Ovary (tissue), 9 donors: ENCODE measurements around the gene PDE4D. TPM values are rescaled to one million over a fixed set of nuclear protein-coding genes. Genes with fewer than 3 reads are reported as not detected.

Experiments
- DNase-seq, 5 donors: peaks; one replicate each; pipeline ENCODE4 v3.0.0-alpha.2; 2019 to 2020
- H3K27ac ChIP-seq, 2 donors: fragments of 200-600 bp; one replicate each; pipeline versions ENCODE4 v1.5.1 to v1.8.0; 2019 to 2022
- H3K27me3 ChIP-seq: fragments of 200-600 bp; one replicate; pipeline ENCODE4 v1.8.0; 2022
- H3K36me3 ChIP-seq: fragments of 200-600 bp; sonication (generic); one replicate; pipeline ENCODE4 v1.5.1; 2019
- H3K4me1 ChIP-seq: one replicate; pipeline ENCODE4 v1.8.1; 2013; ENCODE audit warnings: mild to moderate bottlenecking, moderate library complexity; ENCODE audit not compliant: insufficient read depth
- H3K4me3 ChIP-seq: fragments of 200-600 bp; sonication (generic); one replicate; pipeline ENCODE4 v1.5.1; 2017
- H3K9me3 ChIP-seq, 2 donors: fragments of 200-600 bp in 1 of 2; sonication (generic) in 1 of 2; one replicate each; pipeline versions ENCODE4 v1.5.1 to v1.8.1; 2013 to 2019; ENCODE audit warnings: mild to moderate bottlenecking in 1 of 2, moderate library complexity in 1 of 2
- EP300 ChIP-seq: sonication (generic); formaldehyde crosslinking; IDR thresholded peaks from one replicate; pipeline ENCODE4 v1.6.1; 2017; ENCODE audit warnings: antibody characterized with exemption
- POLR2A ChIP-seq: fragments of 450-650 bp; IDR thresholded peaks from one replicate; pipeline ENCODE4 v1.6.1; 2017; ENCODE audit warnings: antibody characterized with exemption, mild to moderate bottlenecking, moderate library complexity
- WGBS, 3 donors: extraction: QIAGEN DNeasy Blood & Tissue Kit in 1 of 3; methylation state at CpG; one replicate each; pipeline versions ENCODE4 v1.1.5 to v1.1.7; 2013 to 2017; 5-methylcytosine and 5-hydroxymethylcytosine counted together
- intact Hi-C, 4 donors: fragments of 100-400 bp; cut with DNase I; formaldehyde crosslinking; loops; one replicate each; pipeline versions ENCODE4 v1.11.0 to v1.15.1; 2022 to 2023
- polyA plus RNA-seq, 2 donors: library from polyadenylated mRNA; stranded (reverse); fragments of 200-250 nt in 1 of 2; fragments of 350-450 nt in 1 of 2; fragmentation: Illumina TruSeq in 1 of 2; extraction: RNeasy Lipid Tissue Mini Kit (QIAGEN cat#74804) in 1 of 2; gene quantifications; one replicate each; pipeline ENCODE4 v1.2.3, GENCODE V29; 2013 to 2014
- total RNA-seq, 7 donors: library from RNA; depleted of rRNA in 2 of 7; stranded (reverse); fragments of >200 nt in 2 of 7; fragmentation: NEBNext Ultra II Directional in 3 of 7; extraction: Animal tissue kit (Norgen Biotek cat#: 25700) in 3 of 7; gene quantifications; one replicate each; pipeline versions ENCODE4 v1.1.0 to v1.2.4, GENCODE V29; 2016 to 2023
- TF ChIP-seq, protein P1 (sequence below), 3 donors: fragments of 450-650 bp in 2 of 3; fragments of 200-600 bp in 1 of 3; IDR thresholded peaks; one replicate each; pipeline versions ENCODE4 v1.5.1 to v1.8.0; 2016 to 2022; ENCODE audit warnings: antibody characterized with exemption in 3 of 3, mild to moderate bottlenecking in 1 of 3
- donor health status: DM: no; HTN: no; CAD: no; lungs with moderate emphysema.
- donor health status: DM: no; HTN: no; CAD: no.
- donor health status: Bipolar disorder and iron deficiency.
- donor health status: DM: yes; HTN: yes; CAD: no.
- donor health status: DM: no; HTN: no; CAD: no.
- donor health status: DM: yes; HTN: yes; CAD: no.

The PDE4D gene
- total and polyA plus RNA-seq, 9 donors: 1.3 to 67.6 (median 8.4) TPM

GRCh38 chr5:59716966-59717500 is 176.5 kb downstream of the PDE4D start:
- H3K9me3 ChIP-seq: no peaks in the 10 kb centered on the region
- DNase-seq: no peak
- H3K36me3 ChIP-seq: no peaks in the 10 kb centered on the region
- no peak overlapping the region for H3K4me3 ChIP-seq
- H3K27ac ChIP-seq: no peak overlapping the region
- TF ChIP-seq, protein P1, sequence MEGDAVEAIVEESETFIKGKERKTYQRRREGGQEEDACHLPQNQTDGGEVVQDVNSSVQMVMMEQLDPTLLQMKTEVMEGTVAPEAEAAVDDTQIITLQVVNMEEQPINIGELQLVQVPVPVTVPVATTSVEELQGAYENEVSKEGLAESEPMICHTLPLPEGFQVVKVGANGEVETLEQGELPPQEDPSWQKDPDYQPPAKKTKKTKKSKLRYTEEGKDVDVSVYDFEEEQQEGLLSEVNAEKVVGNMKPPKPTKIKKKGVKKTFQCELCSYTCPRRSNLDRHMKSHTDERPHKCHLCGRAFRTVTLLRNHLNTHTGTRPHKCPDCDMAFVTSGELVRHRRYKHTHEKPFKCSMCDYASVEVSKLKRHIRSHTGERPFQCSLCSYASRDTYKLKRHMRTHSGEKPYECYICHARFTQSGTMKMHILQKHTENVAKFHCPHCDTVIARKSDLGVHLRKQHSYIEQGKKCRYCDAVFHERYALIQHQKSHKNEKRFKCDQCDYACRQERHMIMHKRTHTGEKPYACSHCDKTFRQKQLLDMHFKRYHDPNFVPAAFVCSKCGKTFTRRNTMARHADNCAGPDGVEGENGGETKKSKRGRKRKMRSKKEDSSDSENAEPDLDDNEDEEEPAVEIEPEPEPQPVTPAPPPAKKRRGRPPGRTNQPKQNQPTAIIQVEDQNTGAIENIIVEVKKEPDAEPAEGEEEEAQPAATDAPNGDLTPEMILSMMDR (IDR thresholded peaks at IDR 0.05): no peak
- TF ChIP-seq EP300 (no peak), POLR2A (no peak)
- no peaks in the 10 kb centered on the region for H3K4me1 ChIP-seq
- intact Hi-C loops: no loop called here
- H3K27me3 ChIP-seq: no peaks in the 10 kb centered on the region
- WGBS, 3 donors: 81 to 86% (median 84%) methylated on average over 1 of the region's 1 CpG

GRCh38 chr5:59716029-59716428 is 177.5 kb downstream of the PDE4D start:
- peak in 1 of 5 donors; percentile 13 for DNase-seq
- no peak overlapping the region for H3K4me3 ChIP-seq
- WGBS, 3 donors: 94 to 95% (median 95%) methylated on average over 9 of the region's 9 CpGs
- H3K27me3 ChIP-seq: no peaks in the 10 kb centered on the region
- no peaks in the 10 kb centered on the region for H3K9me3 ChIP-seq
- no peak overlapping the region for H3K27ac ChIP-seq
- intact Hi-C loops: no loop called here
- no peaks in the 10 kb centered on the region for H3K4me1 ChIP-seq
- H3K36me3 ChIP-seq: no peaks in the 10 kb centered on the region
- TF ChIP-seq EP300 (no peak), POLR2A (no peak)
- TF ChIP-seq, protein P1 (IDR thresholded peaks at IDR 0.05): no peak

DNA sequence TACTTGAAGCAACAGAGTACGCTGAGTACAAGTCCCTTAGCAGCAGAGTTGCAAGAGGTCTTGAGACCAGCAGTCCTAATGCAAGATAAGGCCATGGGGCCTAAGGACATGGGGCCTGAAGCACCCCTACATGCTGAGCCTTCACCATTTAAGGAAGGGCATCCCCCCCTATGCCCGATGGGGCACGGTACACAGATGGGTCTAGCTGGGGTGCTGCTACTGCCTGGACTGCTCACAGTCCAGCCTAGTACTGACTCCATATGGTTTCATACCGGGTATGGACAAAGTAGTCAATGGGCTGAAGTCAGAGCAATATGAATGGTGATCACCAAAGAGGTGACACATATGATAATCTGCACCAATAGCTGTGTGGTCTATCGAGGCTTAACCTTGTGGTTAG is 178.3 kb downstream of the PDE4D start:
- Histone ChIP-seq H3K27me3 (no peaks in the 10 kb centered on the region), H3K27ac (no peak overlapping the region), H3K36me3 (no peaks in the 10 kb centered on the region), H3K4me1 (no peaks in the 10 kb centered on the region), H3K4me3 (no peak overlapping the region), H3K9me3 (no peaks in the 10 kb centered on the region)
- intact Hi-C loops: no loop called here
- TF ChIP-seq POLR2A (no peak), EP300 (no peak)
- TF ChIP-seq, protein P1 (IDR thresholded peaks at IDR 0.05): no peak
- WGBS, 3 donors: 94 to 96% (median 94%) methylated on average over 5 of the region's 5 CpGs
- DNase-seq: no peak

GRCh38 chr5:59713498-59713844 is 180.1 kb downstream of the PDE4D start:
- intact Hi-C loops: no loop called here
- Histone ChIP-seq H3K27ac (no peak overlapping the region), H3K4me3 (no peak overlapping the region), H3K27me3 (no peaks in the 10 kb centered on the region), H3K36me3 (no peaks in the 10 kb centered on the region), H3K9me3 (no peaks in the 10 kb centered on the region), H3K4me1 (no peaks in the 10 kb centered on the region)
- no peak for DNase-seq
- TF ChIP-seq POLR2A: no peak
- 96 to 98% (median 96%) methylated on average over 6 of the region's 6 CpGs for WGBS, 3 donors

GRCh38 chr5:59712836-59713497 is 180.6 kb downstream of the PDE4D start:
- DNase-seq: no peak
- H3K27ac ChIP-seq: no peak overlapping the region
- no peaks in the 10 kb centered on the region for H3K9me3 ChIP-seq
- no peaks in the 10 kb centered on the region for H3K4me1 ChIP-seq
- no peaks in the 10 kb centered on the region for H3K36me3 ChIP-seq
- H3K27me3 ChIP-seq: no peaks in the 10 kb centered on the region
- intact Hi-C loops: no loop called here
- no peak for TF ChIP-seq EP300
- no peak overlapping the region for H3K4me3 ChIP-seq
- WGBS, 3 donors: 97 to 98% (median 97%) methylated on average over 6 of the region's 6 CpGs
